WERI-Rb-1 (cell line): ENCODE measurements around the gene CABLES2.

Source experiments
- DNase-seq: peaks from one replicate; pipeline ENCODE4 v3.0.0-alpha.2; 2020
- H3K27ac ChIP-seq: fragments of 250-450 bp; sonication (Bioruptor Pico); 2 replicates; pipeline ENCODE4 v1.5.1; 2020; ENCODE audit warnings: mild to moderate bottlenecking, moderate library complexity
- H3K27me3 ChIP-seq: fragments of 250-450 bp; sonication (Bioruptor Pico); 2 replicates; pipeline ENCODE4 v1.5.1; 2021; ENCODE audit warnings: mild to moderate bottlenecking, low read depth, moderate library complexity; ENCODE audit not compliant: insufficient read depth, severe bottlenecking
- H3K36me3 ChIP-seq: fragments of 250-450 bp; sonication (Bioruptor Pico); 2 replicates; pipeline ENCODE4 v1.5.1; 2020; ENCODE audit warnings: mild to moderate bottlenecking, moderate library complexity
- H3K4me3 ChIP-seq: 2 replicates; pipeline ENCODE4 v1.5.1; 2011; ENCODE audit warnings: low read depth, mild to moderate bottlenecking, control low read depth, low read length
- H3K9me3 ChIP-seq: fragments of 250-450 bp; sonication (Bioruptor Pico); 2 replicates; pipeline ENCODE4 v1.5.1; 2021; ENCODE audit warnings: mild to moderate bottlenecking, moderate library complexity; ENCODE audit not compliant: severe bottlenecking
- CTCF ChIP-seq: IDR thresholded peaks from 2 replicates; pipeline ENCODE4 v1.5.1; 2011; ENCODE audit warnings: low read depth, mild to moderate bottlenecking, control low read depth, inconsistent platforms, low read length

Gene CABLES2

GRCh38 chr20:62451970-62452369, 44.9 kb upstream of the CABLES2 start:
- Histone ChIP-seq H3K27ac (no peak overlapping the region), H3K36me3 (no peaks in the 10 kb centered on the region), H3K4me3 (no peak overlapping the region), H3K27me3 (no peaks in the 10 kb centered on the region), H3K9me3 (no peaks in the 10 kb centered on the region)
- DNase-seq, result no peak
- no peak for TF ChIP-seq CTCF

- Histone ChIP-seq H3K36me3 (no peaks in the 10 kb centered on the region), H3K27me3 (no peaks in the 10 kb centered on the region), H3K27ac (no peak overlapping the region), H3K4me3 (no peak overlapping the region), H3K9me3 (no peaks in the 10 kb centered on the region)
- no peak for DNase-seq
- TF ChIP-seq CTCF, result no peak
These were observed 44.2 kb upstream of the CABLES2 start for GRCh38 chr20:62451156-62451767.

GRCh38 chr20:62449951-62450691, 43.0 kb upstream of the CABLES2 start:
- Histone ChIP-seq H3K27me3 (no peaks in the 10 kb centered on the region), H3K36me3 (no peaks in the 10 kb centered on the region)
- no peak for TF ChIP-seq CTCF

GRCh38 chr20:62448788-62449187, 41.7 kb upstream of the CABLES2 start:
- Histone ChIP-seq H3K27ac (no peak overlapping the region), H3K36me3 (no peaks in the 10 kb centered on the region), H3K4me3 (no peak overlapping the region), H3K9me3 (peaks cover 1% of the 10 kb centered on the region), H3K27me3 (no peaks in the 10 kb centered on the region)
- no peak for TF ChIP-seq CTCF
- DNase-seq, result no peak

More at GRCh38 chr20:62449951-62450691, 43.0 kb upstream of the CABLES2 start:
- no peak overlapping the region for H3K4me3 ChIP-seq
- DNase-seq, result no peak
- no peak overlapping the region for H3K27ac ChIP-seq
- H3K9me3 ChIP-seq, result no peaks in the 10 kb centered on the region

- Histone ChIP-seq H3K27ac (no peak overlapping the region), H3K27me3 (no peaks in the 10 kb centered on the region), H3K4me3 (no peak overlapping the region), H3K9me3 (peaks cover 4% of the 10 kb centered on the region), H3K36me3 (no peaks in the 10 kb centered on the region)
- no peak for DNase-seq
- no peak for TF ChIP-seq CTCF
These were observed 41.0 kb upstream of the CABLES2 start for GRCh38 chr20:62448038-62448437.
